ENCODE measurements around the gene MOSPD3. TPM values are rescaled to one million over a fixed set of nuclear protein-coding genes. Genes with fewer than 3 reads are reported as not detected.

Gene MOSPD3
- total RNA-seq, 1 experiment from 2014 or later, result 16.7 TPM

DNA sequence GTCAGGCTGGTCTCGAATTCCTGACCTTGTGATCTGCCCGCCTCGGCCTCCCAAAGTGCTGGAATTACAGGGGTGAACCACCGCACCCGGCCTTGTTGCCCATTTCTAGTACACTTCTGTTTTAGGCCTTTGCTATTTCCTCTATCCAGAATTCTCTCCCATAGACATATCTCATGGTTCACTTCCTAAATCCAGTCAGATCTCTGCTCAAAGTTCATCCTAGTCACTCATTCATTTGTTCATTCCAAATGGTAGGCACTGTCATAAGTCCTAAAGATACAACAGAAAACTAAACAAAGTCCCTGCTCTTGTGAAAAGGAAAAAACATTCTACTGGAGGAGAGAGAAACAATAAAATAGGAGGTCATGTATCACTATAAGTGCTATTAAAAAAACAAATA, 2.4 kb upstream of the MOSPD3 start:
- H2AFZ ChIP-seq (ENCODE audit: low read length), result no peak overlapping the region
- no peak overlapping the region for H3K18ac ChIP-seq (ENCODE audit: insufficient read length, low read depth, low read length)
- peaks cover 23% of the 10 kb centered on the region for H3K27me3 Mint-ChIP-seq (ENCODE audit: low read depth)
- no peaks in the 10 kb centered on the region for H3K27me3 ChIP-seq (ENCODE audit: insufficient read depth, low read length)
- no peak overlapping the region for H3K4me3 Mint-ChIP-seq
- H2AK5ac ChIP-seq (ENCODE audit: insufficient read length, low read length), result no peak overlapping the region
- H3K23ac ChIP-seq (ENCODE audit: insufficient read length, low read depth, low read length), result no peak overlapping the region
- H4K8ac ChIP-seq (replicated peaks; ENCODE audit: insufficient read length, low read depth, low read length), result no peak overlapping the region
- H3K9ac ChIP-seq (ENCODE audit: extremely low read depth, insufficient read length, low read length), result no peak overlapping the region
- no peak overlapping the region for H3T11ph ChIP-seq (ENCODE audit: low read length)
- H3K79me2 ChIP-seq (ENCODE audit: insufficient read depth, low read length), result no peaks in the 10 kb centered on the region
- H3K27ac ChIP-seq (ENCODE audit: insufficient read length, low read depth, low read length), result no peak overlapping the region
- DNase-seq, result no peak
- H3K4ac ChIP-seq (ENCODE audit: low read depth, low read length), result no peak overlapping the region
- no CpG with 5 or more reads among the region's 5 CpGs for WGBS (ENCODE audit: extremely low coverage, insufficient read length, low lambda C conversion rate)
- H2BK12ac ChIP-seq (ENCODE audit: insufficient read length, low read depth, low read length), result no peak overlapping the region
- H3K23me2 ChIP-seq (ENCODE audit: insufficient read length, low read depth, low read length, poor library complexity, severe bottlenecking), result peaks cover 12% of the 10 kb centered on the region
- H2BK20ac ChIP-seq (ENCODE audit: low read depth, low read length, poor library complexity, severe bottlenecking), result no peak overlapping the region
- peaks cover 12 to 27% of the 10 kb centered on the region in 2 experiments for H3K4me1 Mint-ChIP-seq
- peaks cover 0 to 20% (median 13%) of the 10 kb centered on the region in 3 experiments for H3K36me3 Mint-ChIP-seq (ENCODE audit: insufficient read depth in 1 of 3, low read depth in 3 of 3)
- H3K9me3 ChIP-seq (ENCODE audit: control insufficient read depth, low read depth, low read length), result no peaks in the 10 kb centered on the region
- no peak overlapping the region for H3K27ac Mint-ChIP-seq
- H2BK120ac ChIP-seq (ENCODE audit: low read depth, low read length, poor library complexity, severe bottlenecking), result no peak overlapping the region
- H3K56ac ChIP-seq (ENCODE audit: insufficient read length, low read depth, low read length), result no peak overlapping the region
- H3K79me1 ChIP-seq (ENCODE audit: insufficient read depth, low read depth, low read length, poor library complexity, severe bottlenecking), result no peaks in the 10 kb centered on the region
- H4K91ac ChIP-seq (ENCODE audit: insufficient read length, low read depth, low read length), result no peak overlapping the region
- TF ChIP-seq, protein P1, sequence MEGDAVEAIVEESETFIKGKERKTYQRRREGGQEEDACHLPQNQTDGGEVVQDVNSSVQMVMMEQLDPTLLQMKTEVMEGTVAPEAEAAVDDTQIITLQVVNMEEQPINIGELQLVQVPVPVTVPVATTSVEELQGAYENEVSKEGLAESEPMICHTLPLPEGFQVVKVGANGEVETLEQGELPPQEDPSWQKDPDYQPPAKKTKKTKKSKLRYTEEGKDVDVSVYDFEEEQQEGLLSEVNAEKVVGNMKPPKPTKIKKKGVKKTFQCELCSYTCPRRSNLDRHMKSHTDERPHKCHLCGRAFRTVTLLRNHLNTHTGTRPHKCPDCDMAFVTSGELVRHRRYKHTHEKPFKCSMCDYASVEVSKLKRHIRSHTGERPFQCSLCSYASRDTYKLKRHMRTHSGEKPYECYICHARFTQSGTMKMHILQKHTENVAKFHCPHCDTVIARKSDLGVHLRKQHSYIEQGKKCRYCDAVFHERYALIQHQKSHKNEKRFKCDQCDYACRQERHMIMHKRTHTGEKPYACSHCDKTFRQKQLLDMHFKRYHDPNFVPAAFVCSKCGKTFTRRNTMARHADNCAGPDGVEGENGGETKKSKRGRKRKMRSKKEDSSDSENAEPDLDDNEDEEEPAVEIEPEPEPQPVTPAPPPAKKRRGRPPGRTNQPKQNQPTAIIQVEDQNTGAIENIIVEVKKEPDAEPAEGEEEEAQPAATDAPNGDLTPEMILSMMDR (conservative IDR thresholded peaks at IDR 0.05), result no peak
- no peak overlapping the region for H3K4me2 ChIP-seq (ENCODE audit: insufficient read depth, insufficient read length, low read length)
- no peak overlapping the region for H3K14ac ChIP-seq (ENCODE audit: insufficient read depth, low read length)
- H3K9me3 Mint-ChIP-seq, result no peaks in the 10 kb centered on the region
- no peak overlapping the region for H4K5ac ChIP-seq (ENCODE audit: insufficient read length, low read depth, low read length)
- H4K20me1 ChIP-seq (ENCODE audit: control insufficient read depth, insufficient read depth, insufficient read length), result no peaks in the 10 kb centered on the region
- H2BK15ac ChIP-seq (ENCODE audit: low read depth, low read length), result no peak overlapping the region
- no peaks in the 10 kb centered on the region for H3K4me1 ChIP-seq (ENCODE audit: insufficient read depth, low read length)
- H2BK5ac ChIP-seq (ENCODE audit: insufficient read length, low read length), result no peak overlapping the region
